Measurements from ENCODE around the gene WNT3. TPM values are rescaled to one million over a fixed set of nuclear protein-coding genes. Genes with fewer than 3 reads are reported as not detected.
"Not testable (repeated sequence)": the region's sequence is repeated elsewhere in the genome, so short reads cannot be mapped to it uniquely, and the experiment has no call there.

WNT3 gene
- total RNA-seq, 2 donors from 2014 or later = 19.9 to 21.8 TPM

GRCh38 chr17:46759141-46759540, 59.4 kb downstream of the WNT3 start:
- Histone ChIP-seq H3K4me3 (ENCODE audit: low read length) (no peak overlapping the region), H3K9me3 (ENCODE audit: control insufficient read depth, low read length) (no peaks in the 10 kb centered on the region), H3K36me3 (ENCODE audit: control insufficient read depth, insufficient read depth, low read length) (peaks cover 75% of the 10 kb centered on the region), H3K9ac (ENCODE audit: extremely low read depth, low read length, poor library complexity, severe bottlenecking) (no peak overlapping the region), H3K27ac (ENCODE audit: low read depth, low read length) (no peak overlapping the region), H3K27me3 (ENCODE audit: control insufficient read depth, insufficient read depth, low read length, poor library complexity, severe bottlenecking) (no peaks in the 10 kb centered on the region), H3K4me1 (ENCODE audit: control insufficient read depth, insufficient read depth, low read length) (no peaks in the 10 kb centered on the region)
- H3K27me3 Mint-ChIP-seq (ENCODE audit: insufficient read depth) = no peaks in the 10 kb centered on the region
- no peak overlapping the region for H3K27ac Mint-ChIP-seq
- H3K4me3 Mint-ChIP-seq = no peak overlapping the region
- H3K36me3 Mint-ChIP-seq (ENCODE audit: low read depth) = peaks cover 37% of the 10 kb centered on the region
- H3K4me1 Mint-ChIP-seq = no peaks in the 10 kb centered on the region
- no peaks in the 10 kb centered on the region for H3K9me3 Mint-ChIP-seq
- no peak for TF ChIP-seq CTCF (conservative IDR thresholded peaks at IDR 0.05)
- no peak for DNase-seq
- 97 to 98% methylated on average over 7 to 9 of the region's 9 CpGs for WGBS, 2 experiments (ENCODE audit: insufficient coverage in 1 of 2, insufficient read length in 1 of 2)

- no peak for DNase-seq
- Histone ChIP-seq H3K27me3 (ENCODE audit: control insufficient read depth, insufficient read depth, low read length, poor library complexity, severe bottlenecking) (no peaks in the 10 kb centered on the region), H3K27ac (ENCODE audit: low read depth, low read length) (no peak overlapping the region), H3K4me3 (ENCODE audit: low read length) (no peak overlapping the region), H3K9ac (ENCODE audit: extremely low read depth, low read length, poor library complexity, severe bottlenecking) (no peak overlapping the region), H3K9me3 (ENCODE audit: control insufficient read depth, low read length) (no peaks in the 10 kb centered on the region), H3K4me1 (ENCODE audit: control insufficient read depth, insufficient read depth, low read length) (no peaks in the 10 kb centered on the region), H3K36me3 (ENCODE audit: control insufficient read depth, insufficient read depth, low read length) (peaks cover 75% of the 10 kb centered on the region)
- no peak overlapping the region for H3K4me3 Mint-ChIP-seq
- peaks cover 35% of the 10 kb centered on the region for H3K36me3 Mint-ChIP-seq (ENCODE audit: low read depth)
- no peaks in the 10 kb centered on the region for H3K27me3 Mint-ChIP-seq (ENCODE audit: insufficient read depth)
- H3K27ac Mint-ChIP-seq = no peak overlapping the region
- no peak for TF ChIP-seq CTCF (conservative IDR thresholded peaks at IDR 0.05)
- H3K4me1 Mint-ChIP-seq = no peaks in the 10 kb centered on the region
- no peaks in the 10 kb centered on the region for H3K9me3 Mint-ChIP-seq
- 94 to 96% methylated on average over 5 of the region's 5 CpGs for WGBS, 2 experiments (ENCODE audit: insufficient coverage in 1 of 2, insufficient read length in 1 of 2)
These were observed 59.9 kb downstream of the WNT3 start for GRCh38 chr17:46758614-46759013.

GRCh38 chr17:46757588-46757987, 60.9 kb downstream of the WNT3 start:
- H3K27ac ChIP-seq (ENCODE audit: low read depth, low read length); H3K4me1 Mint-ChIP-seq; DNase-seq; H3K27ac Mint-ChIP-seq; H3K27me3 ChIP-seq (ENCODE audit: control insufficient read depth, insufficient read depth, low read length, poor library complexity, severe bottlenecking); H3K9me3 Mint-ChIP-seq; H3K9ac ChIP-seq (ENCODE audit: extremely low read depth, low read length, poor library complexity, severe bottlenecking); H3K9me3 ChIP-seq (ENCODE audit: control insufficient read depth, low read length); H3K27me3 Mint-ChIP-seq (ENCODE audit: insufficient read depth); H3K4me3 ChIP-seq (ENCODE audit: low read length); H3K4me3 Mint-ChIP-seq; H3K4me1 ChIP-seq (ENCODE audit: control insufficient read depth, insufficient read depth, low read length): not testable (repeated sequence)
- H3K36me3 Mint-ChIP-seq (ENCODE audit: low read depth) = peaks cover 34% of the 10 kb centered on the region
- H3K36me3 ChIP-seq (ENCODE audit: control insufficient read depth, insufficient read depth, low read length) = peaks cover 75% of the 10 kb centered on the region
- WGBS, 2 experiments (ENCODE audit: insufficient coverage in 1 of 2, insufficient read length in 1 of 2) = 85 to 89% methylated on average over 3 to 4 of the region's 4 CpGs

GRCh38 chr17:46756861-46757260, 61.6 kb downstream of the WNT3 start:
- Mint-ChIP-seq H3K36me3 (ENCODE audit: low read depth) (peaks cover 36% of the 10 kb centered on the region), H3K9me3 (no peaks in the 10 kb centered on the region), H3K27me3 (ENCODE audit: insufficient read depth) (no peaks in the 10 kb centered on the region), H3K4me1 (no peaks in the 10 kb centered on the region), H3K4me3 (no peak overlapping the region), H3K27ac (no peak overlapping the region)
- Histone ChIP-seq H3K4me3 (ENCODE audit: low read length) (no peak overlapping the region), H3K9ac (ENCODE audit: extremely low read depth, low read length, poor library complexity, severe bottlenecking) (no peak overlapping the region), H3K27me3 (ENCODE audit: control insufficient read depth, insufficient read depth, low read length, poor library complexity, severe bottlenecking) (no peaks in the 10 kb centered on the region), H3K27ac (ENCODE audit: low read depth, low read length) (no peak overlapping the region), H3K9me3 (ENCODE audit: control insufficient read depth, low read length) (no peaks in the 10 kb centered on the region), H3K36me3 (ENCODE audit: control insufficient read depth, insufficient read depth, low read length) (peaks cover 74% of the 10 kb centered on the region), H3K4me1 (ENCODE audit: control insufficient read depth, insufficient read depth, low read length) (no peaks in the 10 kb centered on the region)
- 98 to 100% methylated on average over 1 to 2 of the region's 2 CpGs for WGBS, 2 experiments (ENCODE audit: insufficient coverage in 1 of 2, insufficient read length in 1 of 2)
- DNase-seq = peak; percentile 24
- TF ChIP-seq CTCF (conservative IDR thresholded peaks at IDR 0.05) = no peak
